ENCODE data around the gene GAN.

Gene GAN

GRCh38 chr16:81350306-81350615, 35.5 kb downstream of the GAN start:
- in situ Hi-C loops (cut with MboI; ENCODE audit: low sequenced_read_pairs) = no loop called here

DNA sequence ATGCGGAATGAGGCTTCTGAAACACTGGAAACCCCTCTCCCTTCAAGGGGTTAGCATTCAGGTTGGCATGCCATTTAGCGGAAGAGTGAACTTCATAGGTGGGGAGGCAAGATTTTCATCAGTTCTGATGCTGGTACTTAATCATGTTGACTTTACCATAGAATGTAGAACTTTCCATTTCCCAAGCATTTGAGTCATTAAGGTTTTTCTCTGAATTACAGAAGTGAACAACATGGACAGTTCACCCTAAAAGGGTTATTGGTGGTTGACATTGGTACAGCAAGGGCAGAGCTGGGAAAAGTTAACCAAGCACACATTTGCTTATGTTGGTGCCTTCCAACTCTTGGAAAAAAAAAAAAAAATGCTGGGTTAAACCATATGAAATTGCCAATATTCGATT, 39.1 kb downstream of the GAN start:
- in situ Hi-C loops (cut with MboI; ENCODE audit: low sequenced_read_pairs) = no loop called here

- in situ Hi-C loops (cut with MboI; ENCODE audit: low sequenced_read_pairs) = no loop called here
Observed at GRCh38 chr16:81357711-81358260, 43.0 kb downstream of the GAN start.

DNA sequence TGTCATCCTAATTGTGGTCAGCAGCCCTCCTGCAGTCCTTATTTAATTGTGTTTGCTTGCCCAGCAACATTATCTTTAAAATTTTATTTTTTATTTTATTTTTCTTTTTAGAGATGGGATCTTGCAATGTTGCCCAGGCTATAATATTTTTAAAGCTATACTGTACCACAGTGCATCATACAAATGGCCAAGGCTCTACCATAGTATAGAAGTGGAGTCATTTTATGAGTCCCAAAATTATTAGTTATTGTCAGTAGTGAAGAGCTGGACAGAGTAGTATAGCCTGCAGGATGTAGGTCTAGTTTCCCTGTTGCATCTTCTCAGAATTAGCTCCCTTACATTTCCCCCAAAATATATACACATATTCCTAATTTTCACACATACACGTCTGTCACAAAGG, 44.1 kb downstream of the GAN start:
- in situ Hi-C loops (cut with MboI; ENCODE audit: low sequenced_read_pairs) = no loop called here

GRCh38 chr16:81360135-81360534, 45.4 kb downstream of the GAN start:
- in situ Hi-C loops (cut with MboI; ENCODE audit: low sequenced_read_pairs) = loop anchor here (10.0 kb wide), 1 partner anchor 365 kb away; no protein-coding TSS in a partner anchor

DNA sequence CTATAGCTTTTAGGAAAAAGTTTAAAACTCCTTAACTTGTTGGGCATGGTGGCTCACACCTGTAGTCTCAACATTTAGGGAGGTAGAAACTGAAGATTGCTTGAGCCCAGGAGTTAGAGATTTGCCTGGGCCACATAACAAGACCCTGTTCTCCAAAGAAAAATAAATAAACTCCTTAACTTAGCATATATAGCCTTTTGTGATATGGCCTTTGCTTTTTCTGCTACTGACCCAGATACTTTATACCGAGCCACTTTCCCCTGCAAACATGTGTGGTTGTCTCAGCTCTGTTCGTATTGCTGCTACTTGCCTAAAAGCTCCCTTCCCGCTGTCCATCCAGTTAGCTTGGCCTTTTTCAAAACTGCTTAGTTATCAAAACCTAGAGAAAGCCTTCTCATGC, 51.0 kb downstream of the GAN start:
- in situ Hi-C loops (cut with MboI; ENCODE audit: low sequenced_read_pairs) = loop anchor here (10.0 kb wide), 1 partner anchor 359 kb away; no protein-coding TSS in a partner anchor

DNA sequence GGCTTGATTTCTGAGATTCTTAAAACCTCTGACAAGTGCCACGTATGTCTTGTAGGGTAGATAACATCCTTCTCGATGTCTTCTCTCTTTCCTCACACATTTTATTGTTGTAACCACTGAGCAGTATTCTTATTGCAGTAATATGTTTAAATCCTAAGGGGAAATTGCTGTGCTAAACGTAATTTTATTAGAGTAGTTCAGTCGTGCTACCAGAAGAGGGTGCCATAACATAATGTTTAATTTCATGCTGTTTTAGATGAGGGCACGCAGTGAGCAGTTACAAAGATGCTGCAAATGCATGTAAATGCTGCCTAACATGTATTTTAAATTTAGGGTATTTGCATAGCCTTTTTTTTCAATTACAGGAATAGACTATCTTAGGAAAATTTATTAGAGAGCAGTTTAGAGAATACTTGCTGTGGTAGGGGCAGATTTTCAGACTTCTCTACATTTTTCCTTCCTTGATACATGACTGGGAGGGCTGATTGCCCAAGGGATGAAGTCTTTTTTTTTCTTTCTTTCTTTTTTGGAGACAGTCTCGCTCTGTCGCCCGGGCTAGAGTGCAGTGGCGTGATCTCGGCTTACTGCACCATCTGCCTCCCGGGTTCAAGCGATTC, 51.7 kb downstream of the GAN start:
- in situ Hi-C loops (cut with MboI; ENCODE audit: low sequenced_read_pairs) = loop anchor here (10.0 kb wide), 1 partner anchor 358 kb away; no protein-coding TSS in a partner anchor

DNA sequence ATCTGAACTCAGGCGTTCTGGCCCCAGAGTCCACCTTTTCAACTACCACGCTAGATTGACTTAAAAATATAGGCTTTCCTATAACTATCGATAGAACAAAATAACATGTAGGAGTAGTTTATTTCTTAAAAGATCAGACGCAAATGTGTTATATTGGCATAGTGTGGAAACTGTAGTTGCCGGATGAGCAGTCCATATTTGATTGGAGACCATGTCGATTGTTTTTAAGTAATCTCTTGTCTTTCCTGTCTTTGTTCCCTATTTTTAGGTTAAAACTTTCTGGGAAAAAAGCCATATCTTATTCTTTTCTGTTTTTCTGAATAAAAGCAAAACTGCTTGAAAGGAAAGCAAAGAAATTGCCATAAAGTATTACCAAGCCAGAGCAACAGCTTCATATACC, 53.1 kb downstream of the GAN start:
- in situ Hi-C loops (cut with MboI; ENCODE audit: low sequenced_read_pairs) = loop anchor here (10.0 kb wide), 1 partner anchor 357 kb away; no protein-coding TSS in a partner anchor

DNA sequence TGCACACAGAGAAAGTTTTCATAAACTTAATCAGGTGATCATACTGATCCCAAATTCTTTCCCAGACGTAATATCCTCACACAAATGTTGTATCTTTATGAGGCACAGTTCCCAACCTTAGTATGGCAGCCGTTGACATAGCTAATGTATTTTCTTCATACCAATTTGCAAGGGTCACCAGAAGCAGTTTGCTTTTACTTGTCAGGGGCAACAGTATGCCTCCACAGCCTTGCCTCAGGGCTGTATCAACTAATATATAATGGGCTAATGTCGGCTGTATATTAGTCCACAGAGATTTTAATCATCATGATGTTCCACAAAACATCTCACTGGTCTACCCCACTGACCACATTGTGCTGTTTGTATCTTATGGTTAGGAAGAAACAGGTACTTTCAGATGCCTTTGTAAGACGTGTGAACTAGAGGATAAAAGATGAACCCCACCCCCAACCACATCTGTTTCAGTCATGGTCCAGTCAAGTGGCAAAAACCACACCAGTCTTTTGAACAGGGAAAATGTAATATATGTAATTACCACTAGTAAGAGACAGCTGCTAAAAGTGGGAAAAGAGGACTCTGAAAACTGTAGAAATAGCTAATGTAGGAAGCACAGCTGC, 55.2 kb downstream of the GAN start:
- in situ Hi-C loops (cut with MboI; ENCODE audit: low sequenced_read_pairs) = loop anchor here (10.0 kb wide), 1 partner anchor 355 kb away; no protein-coding TSS in a partner anchor

DNA sequence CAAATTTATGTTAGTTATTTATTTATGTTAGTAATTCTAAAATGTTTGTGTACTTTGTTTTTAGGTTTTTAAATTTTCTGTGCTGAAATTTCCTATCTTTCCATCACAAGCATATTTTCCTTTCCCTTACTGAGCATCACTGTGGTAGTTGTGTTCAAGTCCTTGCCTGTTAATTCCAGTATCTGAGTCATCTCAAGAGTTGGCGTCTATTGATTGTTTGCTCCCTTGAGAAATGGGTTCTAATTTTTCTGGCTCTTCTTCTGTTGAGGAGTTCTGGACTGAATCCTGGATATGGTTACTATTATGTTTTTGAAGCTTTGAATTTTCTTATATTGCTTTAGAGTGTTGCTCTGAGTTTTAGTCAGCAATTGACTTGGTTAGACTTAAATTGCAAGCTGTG, 56.3 kb downstream of the GAN start:
- in situ Hi-C loops (cut with MboI; ENCODE audit: low sequenced_read_pairs) = no loop called here

DNA sequence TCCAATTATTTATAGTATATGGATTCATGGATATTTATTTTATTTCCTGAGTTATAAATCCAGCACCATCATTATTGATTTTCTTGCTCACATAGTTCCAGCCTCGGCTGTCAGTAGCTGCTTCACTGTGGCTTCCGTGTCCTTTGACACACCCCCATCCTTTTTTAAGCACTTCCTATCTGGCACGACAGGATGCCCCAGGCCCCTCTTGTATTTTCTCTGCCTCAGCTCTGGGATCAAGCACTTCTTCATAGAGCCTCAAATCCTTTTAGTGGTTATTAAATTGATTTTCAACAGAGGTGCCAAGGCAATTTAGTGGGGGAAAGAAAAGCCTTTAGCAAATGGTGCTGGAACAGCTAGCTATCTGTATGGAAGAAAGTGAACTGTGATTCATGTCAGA, 59.8 kb downstream of the GAN start:
- in situ Hi-C loops (cut with MboI; ENCODE audit: low sequenced_read_pairs) = no loop called here

- in situ Hi-C loops (cut with MboI; ENCODE audit: low sequenced_read_pairs) = no loop called here
Observed at GRCh38 chr16:81376880-81377279, 62.1 kb downstream of the GAN start.

- in situ Hi-C loops (cut with MboI; ENCODE audit: low sequenced_read_pairs) = no loop called here
Observed at GRCh38 chr16:81378049-81378448, 63.3 kb downstream of the GAN start.

GRCh38 chr16:81380932-81381331, 66.2 kb downstream of the GAN start:
- in situ Hi-C loops (cut with MboI; ENCODE audit: low sequenced_read_pairs) = no loop called here

- in situ Hi-C loops (cut with MboI; ENCODE audit: low sequenced_read_pairs) = no loop called here
Observed at GRCh38 chr16:81384006-81384405, 69.2 kb downstream of the GAN start.

GRCh38 chr16:81385031-81385756, 70.4 kb downstream of the GAN start:
- in situ Hi-C loops (cut with MboI; ENCODE audit: low sequenced_read_pairs) = no loop called here

DNA sequence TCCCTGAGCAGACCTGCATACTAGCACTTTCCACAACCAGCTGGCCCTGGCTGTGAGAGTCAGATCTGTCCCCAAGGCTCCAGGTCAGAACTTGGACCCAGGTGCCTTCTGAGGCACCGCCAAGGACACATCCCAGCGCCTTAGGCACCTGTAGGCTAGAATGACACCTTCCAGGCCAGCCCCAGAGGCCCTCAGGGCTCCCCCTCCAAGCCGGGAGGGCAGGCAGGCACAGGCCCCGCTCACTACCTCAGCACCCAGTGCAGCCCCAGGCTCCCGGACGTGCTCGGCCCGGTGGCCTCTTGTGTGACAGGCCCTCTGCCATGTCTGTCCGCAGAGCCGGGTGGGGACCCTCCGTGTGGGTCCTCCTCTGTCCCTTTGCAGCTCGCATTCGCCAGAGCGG, 73.6 kb downstream of the GAN start:
- in situ Hi-C loops (cut with MboI; ENCODE audit: low sequenced_read_pairs) = no loop called here

- in situ Hi-C loops (cut with MboI; ENCODE audit: low sequenced_read_pairs) = no loop called here
Observed at GRCh38 chr16:81390840-81391239, 76.1 kb downstream of the GAN start.

DNA sequence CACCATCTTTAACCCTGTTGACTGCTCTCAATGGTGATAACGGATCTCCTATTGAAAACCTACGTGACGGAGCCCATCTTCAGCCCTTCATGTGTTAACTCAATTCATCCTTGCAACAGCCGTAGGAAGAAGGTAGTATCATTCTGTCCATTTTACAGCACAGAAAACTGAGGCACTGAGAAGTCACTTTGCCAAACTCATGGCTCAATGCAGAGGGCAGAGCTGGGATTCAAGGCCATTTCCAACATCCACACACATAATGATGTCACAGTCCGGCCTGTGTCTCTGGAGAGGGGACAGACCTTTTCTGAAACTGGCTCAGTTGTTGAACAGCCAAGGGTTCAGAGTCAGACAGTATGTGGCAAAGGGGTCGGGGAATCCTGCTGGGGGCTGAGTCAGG, 77.2 kb downstream of the GAN start:
- in situ Hi-C loops (cut with MboI; ENCODE audit: low sequenced_read_pairs) = no loop called here

DNA sequence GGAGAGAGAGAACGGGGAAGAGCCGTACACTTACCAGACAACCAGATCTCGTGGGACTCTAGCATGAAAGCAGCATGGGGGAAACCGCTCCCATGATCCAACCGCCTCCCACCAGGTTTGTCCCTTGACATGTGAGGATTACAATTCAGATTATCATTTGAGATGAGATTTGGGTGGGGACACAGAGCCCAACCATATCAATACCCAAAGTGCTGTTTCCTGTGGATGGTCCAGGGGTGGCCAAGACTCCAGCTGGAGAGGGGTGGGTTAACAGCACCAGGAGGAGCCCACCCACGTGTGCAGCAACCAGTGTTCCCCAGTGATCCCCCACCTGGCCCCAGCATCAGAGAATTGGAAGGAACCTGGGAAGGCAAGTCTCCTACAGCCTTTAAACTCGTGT, 79.7 kb downstream of the GAN start:
- in situ Hi-C loops (cut with MboI; ENCODE audit: low sequenced_read_pairs) = no loop called here

GRCh38 chr16:81394966-81395655, 80.3 kb downstream of the GAN start:
- in situ Hi-C loops (cut with MboI; ENCODE audit: low sequenced_read_pairs) = no loop called here

Measured in HL-60/S4 treated with retinoic acid at 250 ng/mL for 4 days and 3 days (cell line).